Measurements from ENCODE around the gene ANKUB1. TPM values are rescaled to one million over a fixed set of nuclear protein-coding genes. Genes with fewer than 3 reads are reported as not detected.

Gene ANKUB1
- total and polyA plus RNA-seq, 9 of the 15 experiments (the other 6 are each of a cell fraction or from before 2014, with no cell fraction given): not detected

- TF ChIP-seq, protein P1, sequence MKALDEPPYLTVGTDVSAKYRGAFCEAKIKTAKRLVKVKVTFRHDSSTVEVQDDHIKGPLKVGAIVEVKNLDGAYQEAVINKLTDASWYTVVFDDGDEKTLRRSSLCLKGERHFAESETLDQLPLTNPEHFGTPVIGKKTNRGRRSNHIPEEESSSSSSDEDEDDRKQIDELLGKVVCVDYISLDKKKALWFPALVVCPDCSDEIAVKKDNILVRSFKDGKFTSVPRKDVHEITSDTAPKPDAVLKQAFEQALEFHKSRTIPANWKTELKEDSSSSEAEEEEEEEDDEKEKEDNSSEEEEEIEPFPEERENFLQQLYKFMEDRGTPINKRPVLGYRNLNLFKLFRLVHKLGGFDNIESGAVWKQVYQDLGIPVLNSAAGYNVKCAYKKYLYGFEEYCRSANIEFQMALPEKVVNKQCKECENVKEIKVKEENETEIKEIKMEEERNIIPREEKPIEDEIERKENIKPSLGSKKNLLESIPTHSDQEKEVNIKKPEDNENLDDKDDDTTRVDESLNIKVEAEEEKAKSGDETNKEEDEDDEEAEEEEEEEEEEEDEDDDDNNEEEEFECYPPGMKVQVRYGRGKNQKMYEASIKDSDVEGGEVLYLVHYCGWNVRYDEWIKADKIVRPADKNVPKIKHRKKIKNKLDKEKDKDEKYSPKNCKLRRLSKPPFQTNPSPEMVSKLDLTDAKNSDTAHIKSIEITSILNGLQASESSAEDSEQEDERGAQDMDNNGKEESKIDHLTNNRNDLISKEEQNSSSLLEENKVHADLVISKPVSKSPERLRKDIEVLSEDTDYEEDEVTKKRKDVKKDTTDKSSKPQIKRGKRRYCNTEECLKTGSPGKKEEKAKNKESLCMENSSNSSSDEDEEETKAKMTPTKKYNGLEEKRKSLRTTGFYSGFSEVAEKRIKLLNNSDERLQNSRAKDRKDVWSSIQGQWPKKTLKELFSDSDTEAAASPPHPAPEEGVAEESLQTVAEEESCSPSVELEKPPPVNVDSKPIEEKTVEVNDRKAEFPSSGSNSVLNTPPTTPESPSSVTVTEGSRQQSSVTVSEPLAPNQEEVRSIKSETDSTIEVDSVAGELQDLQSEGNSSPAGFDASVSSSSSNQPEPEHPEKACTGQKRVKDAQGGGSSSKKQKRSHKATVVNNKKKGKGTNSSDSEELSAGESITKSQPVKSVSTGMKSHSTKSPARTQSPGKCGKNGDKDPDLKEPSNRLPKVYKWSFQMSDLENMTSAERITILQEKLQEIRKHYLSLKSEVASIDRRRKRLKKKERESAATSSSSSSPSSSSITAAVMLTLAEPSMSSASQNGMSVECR (CRISPR knock-in tag; IDR thresholded peaks at IDR 0.05): no peak
- TF ChIP-seq ZNF143 (CRISPR knock-in tag; IDR thresholded peaks at IDR 0.05): no peak
- TF ChIP-seq ZNF589 (CRISPR knock-in tag; IDR thresholded peaks at IDR 0.05; ENCODE audit: low read depth): no peak
- no peak for TF ChIP-seq FOXJ2 (tag; IDR thresholded peaks at IDR 0.05)
- no peak for TF ChIP-seq KLF13 (tag; IDR thresholded peaks at IDR 0.05; ENCODE audit: borderline replicate concordance, low read depth)
These were observed 27.1 kb upstream of the ANKUB1 start (continued) for GRCh38 chr3:149819432-149819831.

DNA sequence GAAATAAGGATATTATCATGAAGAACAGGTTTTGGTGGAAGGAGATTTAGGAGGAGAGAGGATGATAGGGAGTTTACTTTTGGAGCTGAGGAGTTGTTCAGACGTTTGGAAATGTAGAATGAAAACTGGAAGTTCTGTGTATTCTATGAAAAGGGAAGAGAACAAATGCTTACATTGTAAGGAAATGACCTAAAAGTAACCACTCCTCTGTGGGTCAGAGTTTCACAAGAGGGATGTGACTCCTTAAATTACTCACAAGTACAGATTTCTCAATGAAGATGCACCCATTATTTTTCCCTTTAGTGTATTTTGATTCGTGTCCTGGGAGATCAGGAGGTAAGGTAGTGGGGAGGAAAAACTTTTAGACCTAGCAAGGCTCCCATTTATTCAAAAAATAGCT is 24.6 kb upstream of the ANKUB1 start:
- ChIA-PET POLR2A (no interaction called here), CTCF (ENCODE audit: low intra/inter-chr PET ratio) (no interaction called here)
- DNase-seq (ENCODE audit: extremely low read depth in 1 of 4, low spot score in 3 of 4): no peak
- Histone ChIP-seq H3K27me3 (ENCODE audit: control insufficient read depth in 2 of 2, insufficient read depth in 2 of 2, low read length in 2 of 2) (no peaks in the 10 kb centered on the region), H3K9me3 (replicated peaks; ENCODE audit: control insufficient read depth, insufficient read depth, low read depth, low read length) (no peaks in the 10 kb centered on the region), H3K9ac (ENCODE audit: insufficient read depth in 1 of 2, low read depth in 2 of 2, low read length in 2 of 2) (no peak overlapping the region), H3K27ac (ENCODE audit: extremely low read depth, low read depth, low read length) (no peak overlapping the region), H3K4me1 (replicated peaks in 1 of 2; ENCODE audit: control insufficient read depth in 2 of 2, insufficient read depth in 2 of 2, low read length in 2 of 2) (peaks cover 0 to 8% of the 10 kb centered on the region in 2 experiments; a peak in 3 of 5 replicates), H4K20me1 (replicated peaks; ENCODE audit: control insufficient read depth, insufficient read depth, low read length) (no peaks in the 10 kb centered on the region), H3K79me2 (ENCODE audit: control insufficient read depth, insufficient read depth, low read length) (peaks cover 27% of the 10 kb centered on the region), H3K4me2 (ENCODE audit: insufficient read depth, low read length) (no peak overlapping the region), H2AFZ (ENCODE audit: low read depth, low read length) (no peak overlapping the region), H3K9me1 (ENCODE audit: control insufficient read depth, insufficient read depth, low read length) (no peaks in the 10 kb centered on the region), H3K4me3 (no peak overlapping the region), H3K36me3 (ENCODE audit: control insufficient read depth, insufficient read depth, low read length) (no peaks in the 10 kb centered on the region)
- ATAC-seq: no peak
- WGBS (ENCODE audit: insufficient coverage, low coverage, missing lambda C conversion rate): 14% methylated on average over 2 of the region's 2 CpGs
- BruUV-seq (replicated peaks): no TSS peak
- no peak for FAIRE-seq
- in situ Hi-C loops (cut with MboI) (no loop called here), intact Hi-C loops (cut with micrococcal nuclease) (no loop called here)
- TF ChIP-seq E2F1 (CRISPR knock-in tag; IDR thresholded peaks at IDR 0.05): no peak
- no peak for TF ChIP-seq ZNF274 (IDR thresholded peaks at IDR 0.05; ENCODE audit: borderline replicate concordance, low read depth, low read length)
- TF ChIP-seq ZNF23 (CRISPR knock-in tag; IDR thresholded peaks at IDR 0.05): no peak
- TF ChIP-seq KLF13 (tag; IDR thresholded peaks at IDR 0.05; ENCODE audit: borderline replicate concordance, low read depth): no peak
- no peak for TF ChIP-seq YBX1 (IDR thresholded peaks at IDR 0.05)
- TF ChIP-seq TOE1 (IDR thresholded peaks at IDR 0.05; ENCODE audit: borderline replicate concordance): no peak
- no peak for TF ChIP-seq TOE1 (CRISPR knock-in tag; IDR thresholded peaks at IDR 0.05; ENCODE audit: borderline replicate concordance, low read depth)
- TF ChIP-seq RBM22 (IDR thresholded peaks at IDR 0.05; ENCODE audit: low read depth, low read length, poor library complexity, severe bottlenecking): no peak
- TF ChIP-seq ARNT (IDR thresholded peaks at IDR 0.05): no peak
